BJ (cell line): ENCODE results near the gene SMU1. TPM values are rescaled to one million over a fixed set of nuclear protein-coding genes. Genes with fewer than 3 reads are reported as not detected.

Source experiments
- CTCF ChIA-PET: fragments of 350-600 bp; formaldehyde crosslinking; extraction: SDS; loops from one replicate; lab custom pipeline; 2021; ENCODE audit warnings: antibody characterized with exemption, inconsistent platforms; lab: Yijun Ruan, JAX
- POLR2A ChIA-PET: fragments of 300-600 bp; sonication (Branson Sonifier 250); formaldehyde crosslinking; extraction: SDS; loops from one replicate; lab custom pipeline; 2021; ENCODE audit warnings: antibody characterized with exemption; lab: Charles Lee
- DNase-seq: peaks from one replicate; pipeline ENCODE4 v3.0.0-alpha.2; 2011; ENCODE audit warnings: low read depth
- H3K27me3 ChIP-seq: 2 replicates; pipeline ENCODE4 v1.6.0; 2011; ENCODE audit warnings: low read length; ENCODE audit not compliant: control insufficient read depth, insufficient read depth
- H3K36me3 ChIP-seq: 2 replicates; pipeline ENCODE4 v1.5.1; 2011; ENCODE audit warnings: low read length; ENCODE audit not compliant: control insufficient read depth, insufficient read depth
- H3K4me3 ChIP-seq: 2 replicates; pipeline ENCODE4 v1.5.1; 2011; ENCODE audit warnings: low read depth, mild to moderate bottlenecking, control low read depth, low read length
- CTCF ChIP-seq: IDR thresholded peaks from 2 replicates; pipeline ENCODE4 v1.5.1; 2011; ENCODE audit warnings: low read depth, mild to moderate bottlenecking, control low read depth, inconsistent platforms, low read length, moderate library complexity; ENCODE audit not compliant: insufficient read depth
- polyA plus RNA-seq: library from polyadenylated mRNA; depleted of rRNA; stranded (reverse); fragments of >200 nt; gene quantifications from 2 replicates; pipeline ENCODE4 v1.2.3, GENCODE V29; 2011

The SMU1 gene
- polyA plus RNA-seq, 1 experiment, result 9.9 TPM

- TF ChIP-seq CTCF, result no peak
- H3K4me3 ChIP-seq, result no peak overlapping the region
- H3K27me3 ChIP-seq, result no peaks in the 10 kb centered on the region
- DNase-seq, result no peak
- CTCF ChIA-PET, result interaction anchor here (0.7 to 2.2 kb wide), 3 partner anchors 11 to 761 kb away, joined by 3 to 9 read pairs (median 4); no protein-coding TSS in a partner anchor
- POLR2A ChIA-PET, result no interaction called here
- peaks cover 8% of the 10 kb centered on the region for H3K36me3 ChIP-seq
Observed at GRCh38 chr9:33048054-33048465, 28.4 kb downstream of the SMU1 start.

DNA sequence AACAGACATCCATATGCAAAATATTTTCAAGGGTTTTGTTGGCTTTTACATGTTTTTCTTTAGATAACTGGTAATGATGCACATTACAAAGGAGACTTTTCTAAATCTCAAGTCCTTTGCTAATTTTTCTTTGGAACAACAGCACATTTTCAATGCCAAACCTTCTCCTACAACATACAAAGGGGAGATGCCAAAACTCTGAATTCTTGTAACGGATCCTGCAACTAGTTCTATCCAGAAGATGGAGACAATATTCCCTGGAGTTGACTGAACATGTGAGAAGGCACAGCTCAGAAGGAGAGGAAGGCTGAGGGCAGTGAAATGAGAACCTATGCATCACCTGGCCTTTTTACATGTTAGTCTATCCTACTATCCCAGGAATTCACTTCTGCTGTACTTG lies 30.4 kb downstream of the SMU1 start:
- ChIA-PET CTCF (no interaction called here), POLR2A (no interaction called here)
- TF ChIP-seq CTCF, result no peak
- H3K27me3 ChIP-seq, result no peaks in the 10 kb centered on the region
- peaks cover 3% of the 10 kb centered on the region for H3K36me3 ChIP-seq
- no peak for DNase-seq
- no peak overlapping the region for H3K4me3 ChIP-seq

DNA sequence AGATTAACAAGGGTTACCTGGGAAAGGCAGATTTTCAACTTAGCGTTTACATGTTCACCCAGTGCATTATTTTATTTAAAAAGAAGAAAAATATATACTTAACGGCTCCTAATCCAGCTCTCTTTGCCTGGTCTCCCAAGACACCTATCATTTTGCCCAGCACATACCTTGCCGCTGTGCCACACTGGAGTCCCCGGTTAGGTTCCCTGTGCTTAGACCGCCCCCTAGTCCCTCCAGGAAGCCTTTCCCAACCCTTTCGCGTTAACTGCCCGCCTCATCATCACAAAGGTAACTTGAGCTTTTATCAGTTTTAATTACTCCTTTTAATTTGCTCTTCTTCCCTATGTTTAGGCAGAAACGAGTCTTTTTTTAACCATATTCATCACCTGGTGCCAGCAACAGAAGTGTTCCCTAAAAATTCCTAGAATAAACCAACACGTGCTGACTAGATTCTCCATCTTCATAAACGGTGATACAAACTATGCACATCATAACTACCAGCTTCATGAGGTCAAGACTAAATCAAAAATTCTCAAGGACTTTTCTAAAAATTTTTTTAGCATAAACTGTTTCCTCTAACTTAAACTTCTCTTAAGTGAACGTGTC lies 31.7 kb downstream of the SMU1 start:
- peaks cover 3% of the 10 kb centered on the region for H3K36me3 ChIP-seq
- no peaks in the 10 kb centered on the region for H3K27me3 ChIP-seq
- POLR2A ChIA-PET, result no interaction called here
- H3K4me3 ChIP-seq, result peak overlapping the region; percentile 64
- peak; percentile 27; the same call in 1 of the 2 replicates for TF ChIP-seq CTCF
- CTCF ChIA-PET, result interaction anchor here (1.1 to 1.6 kb wide), 3 partner anchors 10 to 18 kb away, joined by 3 read pairs; no protein-coding TSS in a partner anchor
- DNase-seq, result no peak

DNA sequence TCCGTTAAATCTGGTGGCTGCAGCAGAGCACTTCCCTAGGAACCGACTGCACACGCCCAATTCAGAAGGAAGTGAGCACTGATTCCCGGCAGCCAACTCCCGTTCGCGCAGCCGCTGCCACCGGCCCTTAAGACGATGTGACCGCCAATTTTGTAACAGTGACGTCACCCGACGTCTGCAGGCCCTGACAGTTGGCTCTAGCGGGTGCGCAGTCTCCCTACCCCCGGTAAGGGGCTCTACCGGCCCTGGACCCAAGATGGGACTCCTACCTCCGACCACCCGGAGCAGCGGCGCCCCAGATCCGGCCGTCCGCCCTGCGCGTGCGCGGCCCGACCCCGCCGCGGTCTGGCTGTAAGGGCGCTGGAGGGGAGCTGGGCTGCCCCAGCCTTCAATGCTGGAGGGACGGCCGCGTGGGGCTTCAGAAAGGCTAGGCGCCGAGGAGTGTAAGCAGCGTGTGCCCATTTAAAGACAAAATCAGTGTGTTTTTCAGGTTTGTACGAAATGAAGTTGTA lies 32.3 kb downstream of the SMU1 start:
- POLR2A ChIA-PET, result interaction anchor here (0.6 kb wide), 1 partner anchor 26 kb away, joined by 4 read pairs; no protein-coding TSS in a partner anchor
- Histone ChIP-seq H3K27me3 (no peaks in the 10 kb centered on the region), H3K4me3 (peak overlapping the region; percentile 64), H3K36me3 (peaks cover 3% of the 10 kb centered on the region)
- CTCF ChIA-PET, result interaction anchor here (0.6 to 1.6 kb wide), 4 partner anchors 10 to 371 kb away, joined by 3 read pairs; no protein-coding TSS in a partner anchor
- DNase-seq, result peak; percentile 65
- TF ChIP-seq CTCF, result no peak

DNA sequence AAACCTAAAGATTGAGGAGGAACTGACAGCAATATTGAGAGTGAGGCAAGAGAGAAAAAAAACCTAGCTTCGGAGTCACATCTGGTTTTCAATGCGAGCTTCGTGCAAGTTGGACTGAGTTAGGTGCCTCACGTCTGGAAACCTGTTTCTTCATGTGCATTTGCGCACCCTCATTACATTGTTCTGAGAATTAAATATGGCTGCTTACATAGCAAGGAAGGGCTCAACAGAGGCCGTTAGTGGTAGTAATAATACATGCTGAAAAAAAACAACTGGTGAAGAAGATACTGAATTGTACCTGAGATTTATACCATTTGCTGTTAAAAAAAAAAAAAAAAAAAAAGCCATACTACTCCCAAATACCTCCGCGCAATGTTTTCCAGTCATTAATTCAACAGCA lies 32.8 kb downstream of the SMU1 start:
- no peaks in the 10 kb centered on the region for H3K27me3 ChIP-seq
- no peak for TF ChIP-seq CTCF
- POLR2A ChIA-PET, result interaction anchor here (0.6 kb wide), 1 partner anchor 26 kb away, joined by 4 read pairs; no protein-coding TSS in a partner anchor
- CTCF ChIA-PET, result no interaction called here
- no peak for DNase-seq
- peak overlapping the region; percentile 64 for H3K4me3 ChIP-seq
- H3K36me3 ChIP-seq, result peaks cover 6% of the 10 kb centered on the region
